Urothelium cell line (cell line): ENCODE measurements around the gene SPTBN4.
"Not testable (repeated sequence)": the region's sequence is repeated elsewhere in the genome, so short reads cannot be mapped to it uniquely, and the experiment has no call there.

Source experiments
- DNase-seq: peaks from one replicate; pipeline ENCODE4 v3.0.0; 2011; ENCODE audit warnings: low spot score, mixed read lengths
- FAIRE-seq: peaks from 2 replicates; lab custom pipeline; 2011; peaks lifted over from hg19 to GRCh38; lab: Jason Lieb, UNC

Gene SPTBN4

DNA sequence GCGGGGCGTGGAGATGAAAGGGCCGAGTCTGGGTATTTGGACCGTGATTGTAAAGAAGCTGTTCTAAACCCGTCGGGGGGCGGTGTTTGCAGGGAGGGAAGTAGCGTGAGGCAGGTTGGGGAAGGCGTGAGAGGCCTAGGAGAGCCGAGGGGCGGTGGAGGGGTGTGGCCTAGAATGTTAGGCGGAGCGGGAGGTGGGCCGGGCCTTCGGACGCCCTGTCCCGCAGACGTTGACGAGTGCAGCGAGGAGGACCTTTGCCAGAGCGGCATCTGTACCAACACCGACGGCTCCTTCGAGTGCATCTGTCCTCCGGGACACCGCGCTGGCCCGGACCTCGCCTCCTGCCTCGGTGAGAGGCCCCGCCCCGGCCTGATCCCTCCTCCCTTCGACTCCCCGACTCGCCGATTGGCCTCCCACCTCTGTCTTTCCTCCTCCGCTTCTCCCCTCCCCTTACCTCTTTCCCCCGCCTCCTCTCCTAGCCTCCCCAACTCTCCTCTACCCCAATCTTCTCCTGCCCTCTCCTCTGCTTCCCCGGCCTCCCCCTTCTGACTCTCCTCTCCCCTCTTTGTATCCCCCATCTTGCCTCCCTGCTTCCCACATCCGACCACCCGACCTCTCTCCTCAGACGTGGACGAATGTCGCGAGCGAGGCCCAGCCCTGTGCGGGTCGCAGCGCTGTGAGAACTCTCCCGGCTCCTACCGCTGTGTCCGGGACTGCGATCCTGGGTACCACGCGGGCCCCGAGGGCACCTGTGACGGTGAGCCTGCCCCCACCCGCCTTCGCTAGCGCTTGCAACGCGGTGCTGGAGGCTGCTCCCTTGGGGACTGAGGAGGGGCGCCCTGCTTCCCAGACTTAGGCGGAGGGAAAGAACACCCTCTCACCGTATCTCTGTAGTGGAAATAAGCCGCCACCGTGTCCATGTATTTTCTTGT lies 147.2 kb downstream of the SPTBN4 start:
- DNase-seq, result no peak
- FAIRE-seq, result no peak

DNA sequence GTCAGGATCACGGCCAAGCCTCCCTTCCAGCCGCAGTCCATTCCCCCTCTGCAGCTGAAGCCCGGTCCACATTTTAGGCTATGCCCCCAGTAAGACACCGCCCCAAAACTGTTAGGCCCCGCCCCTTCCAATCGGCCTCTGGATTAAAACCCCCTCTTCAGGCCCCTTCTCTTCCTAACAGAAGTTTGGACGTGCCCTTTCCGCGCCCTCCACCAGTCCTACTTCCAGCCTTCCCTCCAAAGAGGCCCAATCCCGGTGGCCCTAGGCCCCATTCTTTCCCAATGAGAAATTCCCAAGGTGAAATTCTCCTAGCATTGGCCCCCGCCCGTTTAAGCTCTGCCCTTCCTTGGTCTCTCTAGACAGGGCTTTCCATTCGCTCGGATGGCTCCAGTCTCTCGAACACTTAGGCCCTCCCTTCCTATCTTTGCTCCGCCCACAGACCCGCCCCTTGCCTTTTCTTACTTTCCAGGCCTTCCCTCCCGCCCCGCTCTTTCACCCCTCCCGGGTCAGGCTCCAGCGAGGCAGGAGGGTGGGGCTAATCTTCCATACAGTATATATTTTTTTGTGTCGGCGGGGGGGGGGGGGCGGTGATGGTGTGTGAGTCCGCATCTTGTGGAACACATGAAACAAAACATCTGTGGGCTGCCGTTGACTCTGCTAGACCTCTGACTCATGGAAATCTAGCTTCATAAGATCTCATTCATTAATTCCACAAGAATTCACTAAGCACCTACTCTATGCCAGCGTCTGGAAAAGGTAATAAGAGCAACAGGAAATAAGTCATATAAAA lies 148.0 kb downstream of the SPTBN4 start:
- no peak for FAIRE-seq

DNA sequence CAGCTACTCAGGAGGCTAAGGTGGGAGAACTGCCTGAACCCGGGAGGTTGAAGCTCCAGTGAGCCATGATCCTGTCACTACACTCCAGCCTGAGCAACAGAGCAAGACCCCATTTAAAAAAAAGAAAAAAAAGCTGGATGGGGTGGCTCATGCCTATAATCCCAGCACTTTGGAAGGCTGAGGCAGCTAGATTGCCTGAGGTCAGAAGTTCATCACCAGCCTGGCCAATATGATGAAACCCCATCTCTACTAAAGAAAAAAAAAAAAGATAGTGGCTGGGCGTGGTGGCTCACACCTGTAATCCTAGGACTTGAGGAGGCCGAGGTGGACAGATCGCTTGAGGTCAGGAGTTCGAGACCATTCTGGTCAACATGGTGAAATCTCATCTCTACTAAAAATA lies 149.4 kb downstream of the SPTBN4 start:
- DNase-seq (no peak), FAIRE-seq (no peak)

More for the DNA sequence above, 148.0 kb downstream of the SPTBN4 start:
- DNase-seq, result no peak

DNA sequence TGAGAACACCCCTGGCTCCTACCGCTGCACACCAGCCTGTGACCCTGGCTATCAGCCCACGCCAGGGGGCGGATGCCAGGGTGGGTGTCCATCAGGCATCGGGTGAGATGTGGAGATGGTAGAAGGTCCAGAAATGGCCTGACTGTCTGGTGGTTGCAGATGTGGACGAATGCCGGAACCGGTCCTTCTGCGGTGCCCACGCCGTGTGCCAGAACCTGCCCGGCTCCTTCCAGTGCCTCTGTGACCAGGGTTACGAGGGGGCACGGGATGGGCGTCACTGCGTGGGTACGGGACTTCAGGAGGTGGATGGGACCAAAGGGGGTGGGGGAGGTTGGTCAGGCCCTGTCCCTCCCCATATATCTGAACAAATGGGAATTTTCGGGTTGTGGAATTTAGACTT lies 150.1 kb downstream of the SPTBN4 start:
- DNase-seq (no peak), FAIRE-seq (no peak)

DNA sequence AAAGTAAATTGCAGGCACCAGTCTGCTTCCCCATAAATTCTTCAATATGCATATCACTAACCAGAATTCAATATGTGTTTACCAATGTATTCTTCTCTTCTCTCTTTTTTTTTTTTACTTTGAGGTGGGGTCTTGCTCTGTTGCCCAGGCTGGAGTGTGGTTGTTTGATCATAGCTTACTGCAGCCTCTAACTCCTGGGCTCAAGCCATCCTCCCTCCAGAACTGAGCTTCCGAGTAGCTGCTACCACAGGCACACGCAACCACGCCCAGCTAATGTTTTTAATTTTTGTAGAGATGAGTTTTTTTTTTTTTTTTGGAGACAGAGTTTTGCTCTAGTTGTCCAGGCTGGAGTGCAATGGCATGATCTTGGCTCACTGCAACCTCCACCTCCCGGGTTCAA lies 151.2 kb downstream of the SPTBN4 start:
- DNase-seq (no peak), FAIRE-seq (no peak)

DNA sequence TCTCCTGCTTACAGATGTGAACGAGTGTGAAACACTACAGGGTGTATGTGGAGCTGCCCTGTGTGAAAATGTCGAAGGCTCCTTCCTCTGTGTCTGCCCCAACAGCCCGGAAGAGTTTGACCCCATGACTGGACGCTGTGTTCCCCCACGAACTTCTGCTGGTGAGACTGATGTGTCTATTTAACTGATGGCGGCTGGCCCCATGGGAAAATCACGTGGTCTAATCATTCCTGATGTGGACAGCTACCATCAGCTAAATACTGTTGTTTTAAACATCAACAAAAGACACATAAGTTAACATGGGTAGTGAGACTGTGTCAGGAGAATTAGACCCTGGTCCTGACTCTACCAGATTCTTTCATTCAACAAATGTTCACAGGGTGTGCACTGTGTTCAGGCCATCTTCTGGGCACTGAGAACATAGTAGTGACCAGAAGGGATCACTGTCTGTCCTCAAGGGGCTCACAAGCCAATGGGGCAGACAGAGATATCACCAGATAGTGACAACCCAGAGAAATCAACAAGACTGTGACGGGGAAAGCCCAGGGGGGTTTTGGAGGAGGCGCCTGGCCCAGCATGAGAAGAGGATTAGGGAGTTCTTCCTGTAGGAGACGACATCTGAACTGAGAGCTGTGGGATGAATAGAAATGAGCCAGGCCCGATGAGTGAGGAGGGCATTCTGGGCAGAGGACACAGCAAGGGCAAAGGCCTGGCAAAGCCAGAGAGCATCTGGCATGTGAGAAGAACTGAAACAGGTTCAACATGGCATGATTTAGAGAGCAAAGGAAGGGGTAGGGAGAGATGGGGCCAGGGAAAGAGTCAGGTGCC lies 152.7 kb downstream of the SPTBN4 start:
- no peak for FAIRE-seq

DNA sequence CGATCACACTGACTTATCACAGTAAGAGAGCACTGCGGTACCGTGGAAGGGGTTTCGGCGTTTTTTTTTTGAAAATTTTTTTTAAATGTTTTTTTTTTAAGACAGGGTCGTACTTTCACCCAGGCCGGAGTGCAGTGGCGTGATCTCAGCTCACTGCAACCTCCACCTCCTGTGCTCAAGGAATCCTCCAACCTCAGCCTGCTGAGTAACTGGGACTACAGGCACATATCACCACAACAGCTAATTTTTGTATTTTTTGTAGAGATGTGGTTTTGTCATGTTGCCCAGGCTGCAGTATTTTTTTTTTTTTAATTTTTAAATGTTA lies 153.3 kb downstream of the SPTBN4 start:
- DNase-seq, result no peak
- FAIRE-seq, result no peak

More for the DNA sequence above, 152.7 kb downstream of the SPTBN4 start:
- no peak for DNase-seq

DNA sequence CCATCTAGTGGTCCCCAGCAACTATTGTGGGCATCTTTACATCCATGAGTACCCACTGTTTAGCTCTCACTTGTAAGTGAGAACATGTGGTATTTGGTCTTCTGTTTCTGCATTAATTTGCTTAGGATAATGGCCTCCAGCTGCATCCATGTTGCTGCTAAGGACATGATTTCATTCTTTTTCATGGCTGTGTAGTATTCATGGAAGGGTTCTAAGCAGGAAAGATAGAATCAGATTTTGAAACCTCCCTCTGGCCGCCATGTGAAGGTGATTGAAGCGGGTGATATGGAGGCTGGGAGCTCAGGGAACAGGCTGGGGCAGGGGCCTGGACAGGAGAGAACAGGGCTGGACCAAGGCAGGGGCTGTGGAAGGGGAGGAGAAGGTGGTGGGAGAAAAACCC lies 154.5 kb downstream of the SPTBN4 start:
- FAIRE-seq (no peak), DNase-seq (no peak)

DNA sequence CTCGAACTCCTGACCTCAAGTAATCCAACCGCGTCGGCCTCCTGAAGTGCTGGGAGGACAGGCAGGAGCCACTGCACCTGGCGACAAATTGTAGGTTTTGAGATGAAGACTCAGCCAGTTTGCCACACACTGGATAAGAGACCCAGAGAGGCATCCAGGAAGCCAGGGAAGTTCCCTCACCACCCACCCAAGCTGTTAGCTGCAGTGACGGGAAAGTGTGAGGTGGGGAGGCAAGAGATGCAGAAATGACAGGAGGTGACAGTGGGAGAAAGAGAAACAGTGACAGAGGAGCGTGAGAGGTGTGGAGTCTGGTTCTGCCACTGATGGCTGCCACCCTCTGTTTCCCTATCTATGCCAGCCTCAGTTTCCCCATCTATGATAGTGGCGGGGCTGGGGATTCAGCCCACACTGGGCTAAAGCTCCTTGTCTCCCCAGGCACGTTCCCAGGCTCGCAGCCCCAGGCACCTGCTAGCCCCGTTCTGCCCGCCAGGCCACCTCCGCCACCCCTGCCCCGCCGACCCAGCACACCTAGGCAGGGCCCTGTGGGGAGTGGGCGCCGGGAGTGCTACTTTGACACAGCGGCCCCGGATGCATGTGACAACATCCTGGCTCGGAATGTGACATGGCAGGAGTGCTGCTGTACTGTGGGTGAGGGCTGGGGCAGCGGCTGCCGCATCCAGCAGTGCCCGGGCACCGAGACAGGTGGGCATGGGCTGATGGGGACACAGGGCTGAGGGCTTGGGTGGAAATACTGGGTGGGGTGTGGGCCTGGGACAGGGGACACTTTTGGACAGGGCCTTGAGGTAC lies 155.4 kb downstream of the SPTBN4 start:
- FAIRE-seq (no peak), DNase-seq (no peak)

DNA sequence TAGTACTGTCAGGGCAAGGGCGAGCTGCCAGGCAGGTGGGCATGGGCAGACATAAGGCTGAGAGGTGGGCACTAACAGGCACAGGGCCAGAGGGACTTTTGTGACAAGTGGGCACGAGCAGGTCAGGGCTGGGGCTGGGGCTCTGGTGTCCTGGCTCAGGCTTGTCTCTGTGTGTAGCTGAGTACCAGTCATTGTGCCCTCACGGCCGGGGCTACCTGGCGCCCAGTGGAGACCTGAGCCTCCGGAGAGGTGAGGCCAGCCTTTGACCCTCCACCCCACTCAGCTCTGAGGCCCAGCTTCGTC lies 155.9 kb downstream of the SPTBN4 start:
- FAIRE-seq (no peak), DNase-seq (no peak)

DNA sequence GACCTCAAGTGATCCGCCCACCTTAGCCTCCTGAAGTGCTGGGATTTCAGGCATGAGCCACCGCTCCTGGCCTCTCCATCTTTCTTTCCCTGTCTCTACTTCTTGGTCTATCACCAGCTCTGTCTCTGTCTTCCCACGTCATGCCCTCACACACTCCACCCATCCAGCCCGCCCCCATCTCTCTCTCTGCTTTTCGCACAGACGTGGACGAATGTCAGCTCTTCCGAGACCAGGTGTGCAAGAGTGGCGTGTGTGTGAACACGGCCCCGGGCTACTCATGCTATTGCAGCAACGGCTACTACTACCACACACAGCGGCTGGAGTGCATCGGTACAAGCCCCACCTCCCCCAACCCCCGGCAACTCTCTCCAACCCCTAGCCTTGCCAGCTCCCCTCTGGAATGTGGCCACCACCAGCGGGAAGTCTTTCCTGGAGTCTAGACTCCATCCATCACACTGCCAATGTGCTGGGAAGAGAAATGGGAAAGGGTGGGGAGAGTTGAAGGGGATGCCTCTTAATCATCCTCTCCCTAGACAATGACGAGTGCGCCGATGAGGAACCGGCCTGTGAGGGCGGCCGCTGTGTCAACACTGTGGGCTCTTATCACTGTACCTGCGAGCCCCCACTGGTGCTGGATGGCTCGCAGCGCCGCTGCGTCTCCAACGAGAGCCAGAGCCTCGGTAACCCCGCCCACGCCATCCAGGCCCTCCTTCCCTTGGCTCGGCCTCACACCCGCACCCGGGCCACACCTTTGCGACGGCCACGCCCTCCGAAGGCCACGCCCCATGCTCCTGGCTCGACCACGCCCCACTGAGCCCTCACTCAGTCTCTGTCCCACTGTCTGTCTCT lies 156.8 kb downstream of the SPTBN4 start:
- FAIRE-seq (no peak), DNase-seq (no peak)

DNA sequence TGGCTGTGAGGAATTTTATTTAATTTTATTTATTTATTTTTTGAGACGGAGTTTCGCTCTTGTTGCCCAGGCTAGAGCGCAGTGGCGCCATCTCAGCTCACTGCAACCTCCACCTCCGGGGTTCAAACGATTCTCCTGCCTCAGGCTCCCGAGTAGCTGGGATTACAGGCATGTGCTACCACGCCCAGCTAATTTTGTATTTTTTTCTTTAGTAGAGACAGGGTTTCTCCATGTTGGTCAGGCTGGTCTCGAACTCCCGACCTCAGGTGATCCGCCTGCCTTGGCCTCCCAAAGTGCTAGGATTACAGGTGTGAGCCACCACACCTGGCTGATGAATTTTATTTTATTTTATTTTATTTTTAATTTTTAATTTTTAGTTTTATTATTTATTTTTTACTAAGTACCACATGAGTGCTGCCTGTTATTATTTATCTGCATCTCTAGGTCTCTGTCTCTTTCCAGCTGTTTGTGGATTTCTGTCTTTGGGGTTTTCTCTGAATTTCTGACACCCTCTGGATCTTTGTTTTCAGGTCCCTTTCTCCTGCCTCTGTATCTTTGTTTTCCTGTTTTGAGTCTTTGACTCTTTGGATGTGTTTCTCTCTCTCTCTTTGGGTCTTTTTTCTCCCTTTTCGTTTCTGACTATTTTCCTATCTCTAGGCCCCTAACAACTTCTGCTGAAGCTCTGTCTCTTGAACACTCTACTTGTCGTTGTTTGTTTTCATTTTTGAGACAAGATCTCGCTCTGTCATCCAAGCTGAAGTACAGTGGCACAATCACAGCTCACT lies 157.8 kb downstream of the SPTBN4 start:
- not testable (repeated sequence) for FAIRE-seq, DNase-seq

DNA sequence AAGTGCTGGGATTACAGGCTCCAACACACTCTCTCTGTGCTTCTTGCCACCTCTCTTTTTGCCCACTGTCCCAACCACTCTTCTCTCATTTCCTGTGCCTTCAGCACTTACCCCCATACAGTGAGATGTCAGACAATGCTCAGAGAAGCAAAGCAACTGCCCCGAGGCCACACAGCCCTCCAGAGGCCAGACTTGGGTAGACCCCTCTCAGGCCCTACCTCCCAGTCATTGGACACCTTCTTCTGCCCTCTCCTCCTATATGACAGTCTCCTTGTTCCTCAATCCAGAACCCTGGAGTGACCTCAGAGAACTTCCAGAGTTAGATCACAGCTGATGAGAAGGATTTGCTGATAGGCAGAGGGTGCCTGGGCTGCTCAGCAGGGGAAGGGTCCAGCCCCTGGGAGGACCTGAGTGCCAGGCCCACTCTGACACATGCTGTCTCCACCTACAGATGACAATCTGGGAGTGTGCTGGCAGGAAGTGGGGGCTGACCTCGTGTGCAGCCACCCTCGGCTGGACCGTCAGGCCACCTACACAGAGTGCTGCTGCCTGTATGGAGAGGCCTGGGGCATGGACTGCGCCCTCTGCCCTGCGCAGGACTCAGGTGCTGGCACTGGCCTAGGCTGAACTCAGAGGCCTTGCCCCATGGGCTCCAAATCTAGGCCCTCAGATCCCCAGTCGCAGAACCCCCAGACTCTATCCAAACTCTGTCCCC lies 158.8 kb downstream of the SPTBN4 start:
- no peak for FAIRE-seq
- no peak for DNase-seq
